ENCODE measurements around the gene KRTAP10-3.

DNA sequence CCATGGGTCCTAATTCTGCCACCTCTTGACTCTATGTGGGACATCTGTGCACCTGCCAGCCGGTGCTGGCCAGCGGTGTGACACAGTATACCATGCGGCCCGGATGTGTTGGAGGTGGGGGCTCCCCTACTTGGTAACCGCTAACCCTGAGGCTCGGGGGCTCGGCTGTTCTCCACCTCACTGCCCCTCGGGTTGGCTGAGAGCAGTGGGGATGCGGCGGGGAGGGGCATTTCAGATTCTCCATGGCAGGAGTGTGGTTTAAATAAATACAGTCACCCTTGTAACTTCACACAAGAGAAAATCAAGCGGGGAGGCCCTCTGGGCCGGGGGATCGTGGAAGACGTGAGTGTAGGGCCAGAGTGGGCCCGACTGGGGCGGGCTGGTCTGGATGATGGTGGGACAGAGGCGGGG lies 29.6 kb downstream of the KRTAP10-3 start:
- TF ChIP-seq, protein P1, sequence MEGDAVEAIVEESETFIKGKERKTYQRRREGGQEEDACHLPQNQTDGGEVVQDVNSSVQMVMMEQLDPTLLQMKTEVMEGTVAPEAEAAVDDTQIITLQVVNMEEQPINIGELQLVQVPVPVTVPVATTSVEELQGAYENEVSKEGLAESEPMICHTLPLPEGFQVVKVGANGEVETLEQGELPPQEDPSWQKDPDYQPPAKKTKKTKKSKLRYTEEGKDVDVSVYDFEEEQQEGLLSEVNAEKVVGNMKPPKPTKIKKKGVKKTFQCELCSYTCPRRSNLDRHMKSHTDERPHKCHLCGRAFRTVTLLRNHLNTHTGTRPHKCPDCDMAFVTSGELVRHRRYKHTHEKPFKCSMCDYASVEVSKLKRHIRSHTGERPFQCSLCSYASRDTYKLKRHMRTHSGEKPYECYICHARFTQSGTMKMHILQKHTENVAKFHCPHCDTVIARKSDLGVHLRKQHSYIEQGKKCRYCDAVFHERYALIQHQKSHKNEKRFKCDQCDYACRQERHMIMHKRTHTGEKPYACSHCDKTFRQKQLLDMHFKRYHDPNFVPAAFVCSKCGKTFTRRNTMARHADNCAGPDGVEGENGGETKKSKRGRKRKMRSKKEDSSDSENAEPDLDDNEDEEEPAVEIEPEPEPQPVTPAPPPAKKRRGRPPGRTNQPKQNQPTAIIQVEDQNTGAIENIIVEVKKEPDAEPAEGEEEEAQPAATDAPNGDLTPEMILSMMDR (tag by site-specific recombination; IDR thresholded peaks at IDR 0.05) = no peak
- TF ChIP-seq ZFP41 (tag by site-specific recombination; IDR thresholded peaks at IDR 0.05; ENCODE audit: borderline replicate concordance) = no peak
- TF ChIP-seq, protein P2, sequence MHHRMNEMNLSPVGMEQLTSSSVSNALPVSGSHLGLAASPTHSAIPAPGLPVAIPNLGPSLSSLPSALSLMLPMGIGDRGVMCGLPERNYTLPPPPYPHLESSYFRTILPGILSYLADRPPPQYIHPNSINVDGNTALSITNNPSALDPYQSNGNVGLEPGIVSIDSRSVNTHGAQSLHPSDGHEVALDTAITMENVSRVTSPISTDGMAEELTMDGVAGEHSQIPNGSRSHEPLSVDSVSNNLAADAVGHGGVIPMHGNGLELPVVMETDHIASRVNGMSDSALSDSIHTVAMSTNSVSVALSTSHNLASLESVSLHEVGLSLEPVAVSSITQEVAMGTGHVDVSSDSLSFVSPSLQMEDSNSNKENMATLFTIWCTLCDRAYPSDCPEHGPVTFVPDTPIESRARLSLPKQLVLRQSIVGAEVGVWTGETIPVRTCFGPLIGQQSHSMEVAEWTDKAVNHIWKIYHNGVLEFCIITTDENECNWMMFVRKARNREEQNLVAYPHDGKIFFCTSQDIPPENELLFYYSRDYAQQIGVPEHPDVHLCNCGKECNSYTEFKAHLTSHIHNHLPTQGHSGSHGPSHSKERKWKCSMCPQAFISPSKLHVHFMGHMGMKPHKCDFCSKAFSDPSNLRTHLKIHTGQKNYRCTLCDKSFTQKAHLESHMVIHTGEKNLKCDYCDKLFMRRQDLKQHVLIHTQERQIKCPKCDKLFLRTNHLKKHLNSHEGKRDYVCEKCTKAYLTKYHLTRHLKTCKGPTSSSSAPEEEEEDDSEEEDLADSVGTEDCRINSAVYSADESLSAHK (tag by site-specific recombination; IDR thresholded peaks at IDR 0.05) = no peak
- TF ChIP-seq HOXA7 (CRISPR knock-in tag; IDR thresholded peaks at IDR 0.05; ENCODE audit: borderline replicate concordance) = no peak
- TF ChIP-seq ZNF658 (tag by site-specific recombination; IDR thresholded peaks at IDR 0.05) = no peak
- TF ChIP-seq ZFP37 (tag by site-specific recombination; IDR thresholded peaks at IDR 0.05) = no peak
- no peak for TF ChIP-seq ZNF274 (IDR thresholded peaks at IDR 0.05; ENCODE audit: low read length)
- TF ChIP-seq ZNF274 (tag by site-specific recombination; IDR thresholded peaks at IDR 0.05; ENCODE audit: borderline replicate concordance) = no peak
- TF ChIP-seq EGR2 (tag by site-specific recombination; IDR thresholded peaks at IDR 0.05; ENCODE audit: low read depth) = no peak
- no peak for TF ChIP-seq ZNF335 (tag by site-specific recombination; conservative IDR thresholded peaks at IDR 0.05)
- no peak for TF ChIP-seq ZBTB48 (tag by site-specific recombination; IDR thresholded peaks at IDR 0.05)
- TF ChIP-seq ZBTB21 (tag by site-specific recombination; IDR thresholded peaks at IDR 0.05) = no peak
- no peak for TF ChIP-seq ZNF596 (tag by site-specific recombination; IDR thresholded peaks at IDR 0.05)
- TF ChIP-seq SP3 (tag by site-specific recombination; IDR thresholded peaks at IDR 0.05) = no peak
- TF ChIP-seq, protein P3, sequence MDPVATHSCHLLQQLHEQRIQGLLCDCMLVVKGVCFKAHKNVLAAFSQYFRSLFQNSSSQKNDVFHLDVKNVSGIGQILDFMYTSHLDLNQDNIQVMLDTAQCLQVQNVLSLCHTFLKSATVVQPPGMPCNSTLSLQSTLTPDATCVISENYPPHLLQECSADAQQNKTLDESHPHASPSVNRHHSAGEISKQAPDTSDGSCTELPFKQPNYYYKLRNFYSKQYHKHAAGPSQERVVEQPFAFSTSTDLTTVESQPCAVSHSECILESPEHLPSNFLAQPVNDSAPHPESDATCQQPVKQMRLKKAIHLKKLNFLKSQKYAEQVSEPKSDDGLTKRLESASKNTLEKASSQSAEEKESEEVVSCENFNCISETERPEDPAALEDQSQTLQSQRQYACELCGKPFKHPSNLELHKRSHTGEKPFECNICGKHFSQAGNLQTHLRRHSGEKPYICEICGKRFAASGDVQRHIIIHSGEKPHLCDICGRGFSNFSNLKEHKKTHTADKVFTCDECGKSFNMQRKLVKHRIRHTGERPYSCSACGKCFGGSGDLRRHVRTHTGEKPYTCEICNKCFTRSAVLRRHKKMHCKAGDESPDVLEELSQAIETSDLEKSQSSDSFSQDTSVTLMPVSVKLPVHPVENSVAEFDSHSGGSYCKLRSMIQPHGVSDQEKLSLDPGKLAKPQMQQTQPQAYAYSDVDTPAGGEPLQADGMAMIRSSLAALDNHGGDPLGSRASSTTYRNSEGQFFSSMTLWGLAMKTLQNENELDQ (tag by site-specific recombination; IDR thresholded peaks at IDR 0.05; ENCODE audit: low read depth) = no peak
